Vein endothelial cell (primary cell): Measurements from ENCODE around the gene IRF6. TPM values are rescaled to one million over a fixed set of nuclear protein-coding genes. Genes with fewer than 3 reads are reported as not detected.

Source experiments
- total RNA-seq: library from RNA; depleted of rRNA; stranded (reverse); fragments of >200 nt; gene quantifications from 2 replicates; pipeline ENCODE4 v1.2.3, GENCODE V29; 2012

Gene IRF6
- total RNA-seq: 2.9 and 8.8 TPM in 2 replicates

DNA sequence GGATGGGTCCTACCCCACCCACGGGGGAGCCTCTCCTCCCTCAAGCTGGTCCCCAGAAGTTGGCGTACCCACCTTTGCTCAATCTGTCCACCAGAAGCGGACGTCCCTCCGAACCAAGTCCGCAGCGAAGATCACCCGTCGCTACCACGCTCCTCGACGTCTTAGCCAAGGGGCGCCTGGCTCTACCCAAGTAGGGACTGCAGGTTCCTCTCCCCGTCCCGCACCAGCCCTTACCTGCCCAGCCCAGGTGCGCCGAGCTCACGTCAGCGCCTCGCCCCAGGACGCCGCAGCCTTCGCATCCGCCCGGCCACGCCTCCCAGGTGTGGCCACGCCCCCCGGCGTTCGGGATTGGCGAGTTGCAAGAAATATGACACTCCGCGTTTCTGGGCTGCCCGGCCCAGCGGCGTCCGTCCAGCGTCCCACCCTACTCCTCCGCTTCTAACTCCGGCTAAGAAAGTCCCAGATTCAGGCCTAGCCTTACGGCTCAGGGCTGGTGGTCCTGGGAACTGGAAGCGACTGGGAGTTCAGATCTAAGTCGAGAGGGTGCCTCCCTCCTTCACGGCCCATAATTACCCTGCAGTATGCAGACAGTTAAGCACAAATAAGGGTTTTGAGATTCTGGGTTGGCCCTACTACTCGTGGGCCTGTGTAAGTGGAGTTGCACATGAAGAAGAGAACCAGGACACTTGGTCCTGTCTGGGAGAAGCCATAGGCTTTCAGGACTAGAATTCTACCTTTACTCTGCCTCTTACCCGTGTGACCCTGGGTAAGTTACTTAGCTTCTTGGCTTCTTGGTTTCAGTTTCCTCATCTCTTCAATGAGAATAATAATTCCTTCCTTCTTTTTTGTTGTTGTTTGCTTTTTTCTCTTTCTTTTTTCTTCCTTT, at the start of gene IRF6:
TSS of gene IRF6 (minus strand) at position 268 of the 886 bp plus-strand sequence. CDS start 4,729 bp downstream, outside the sequence.

DNA sequence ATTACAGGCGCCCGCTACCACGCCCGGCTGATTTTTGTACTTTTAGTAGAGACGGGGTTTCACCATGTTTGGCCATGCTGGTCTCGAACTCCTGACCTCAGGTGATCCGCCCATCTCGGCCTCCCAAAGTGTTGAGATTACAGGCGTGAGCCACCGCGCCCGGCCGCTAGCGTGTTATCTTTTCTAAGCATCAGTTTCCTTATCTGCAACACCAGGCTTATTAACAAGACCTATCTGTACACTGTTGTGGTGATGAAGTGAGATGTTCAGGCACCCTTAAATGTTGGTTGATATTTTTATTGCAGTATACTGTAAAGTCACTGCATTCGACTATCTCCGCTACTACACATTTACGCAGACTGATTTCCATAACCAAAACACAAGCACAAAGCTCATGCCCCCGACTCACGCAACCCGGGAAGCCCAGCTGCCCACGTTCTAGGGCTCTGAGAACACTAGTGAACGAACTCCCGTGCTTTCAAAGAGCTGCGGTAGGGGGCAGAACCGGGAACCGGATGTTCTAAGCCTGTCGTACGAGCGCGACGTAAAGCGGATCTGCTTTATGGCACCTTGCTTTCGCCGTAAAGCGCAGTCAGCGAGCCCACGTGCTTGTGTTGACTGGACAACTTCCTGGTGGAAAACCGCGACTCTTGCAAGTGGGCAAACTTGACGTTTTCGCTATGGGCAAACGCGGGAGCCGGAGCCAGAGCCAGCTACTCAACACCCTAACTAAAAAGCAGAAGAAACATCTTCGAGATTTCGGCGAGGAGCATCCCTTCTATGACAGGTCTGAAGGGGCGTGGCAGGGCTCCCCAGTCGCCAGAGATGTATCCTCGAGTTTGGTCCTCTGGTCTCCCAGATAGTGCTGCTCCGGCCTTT, 21.7 kb upstream of the IRF6 start, which contains the start of gene UTP25:
TSS of gene UTP25 (plus strand) at position 589 of the 879 bp plus-strand sequence. CDS start at position 681, 92 bp downstream.

DNA sequence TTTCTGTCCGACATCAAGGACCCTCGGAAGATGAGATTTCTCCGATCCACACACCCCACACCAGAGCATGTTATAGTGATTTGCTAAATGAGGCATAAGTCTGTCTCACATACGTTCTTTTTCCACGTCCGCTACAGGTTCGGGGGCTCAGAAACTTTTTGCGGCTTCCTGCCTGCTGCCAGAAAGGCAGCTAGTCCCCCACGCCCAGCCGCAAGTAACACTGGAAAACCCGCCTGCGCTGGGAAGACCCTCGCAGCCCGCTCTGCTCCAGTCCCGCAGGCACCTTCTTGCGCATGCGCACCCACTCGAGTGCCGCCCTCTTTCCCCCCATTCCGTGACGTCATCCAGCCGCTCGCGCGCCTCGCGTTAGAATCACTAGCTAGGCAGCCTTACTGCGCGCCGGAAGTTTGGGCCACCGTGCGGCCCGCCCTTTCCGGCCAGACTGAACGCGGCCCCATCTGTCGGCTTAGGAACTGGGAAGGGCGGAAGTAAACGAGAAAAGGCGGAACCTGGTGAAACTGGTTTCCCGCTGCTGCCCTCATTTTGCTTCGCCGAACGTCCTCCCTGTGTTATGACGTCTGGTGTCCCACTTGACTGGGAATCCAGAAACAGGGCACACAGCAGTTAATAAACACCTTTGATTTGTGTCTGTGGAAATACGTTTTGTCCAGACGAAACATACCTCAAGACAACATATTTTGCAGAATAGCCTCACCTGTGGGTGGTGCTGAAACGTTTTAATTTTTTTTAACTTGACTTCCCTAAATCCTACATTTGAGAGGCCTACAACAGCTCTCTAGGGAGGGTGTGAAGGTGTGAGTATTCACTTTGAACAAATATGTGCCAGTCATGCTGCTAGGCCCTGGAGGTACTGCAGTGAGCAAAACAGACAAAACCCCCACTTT, 21.4 kb downstream of the IRF6 start, which contains the start of gene C1orf74:
TSS of gene C1orf74 (minus strand) at position 295 of the 905 bp plus-strand sequence. CDS start 925 bp downstream, outside the sequence.

DNA sequence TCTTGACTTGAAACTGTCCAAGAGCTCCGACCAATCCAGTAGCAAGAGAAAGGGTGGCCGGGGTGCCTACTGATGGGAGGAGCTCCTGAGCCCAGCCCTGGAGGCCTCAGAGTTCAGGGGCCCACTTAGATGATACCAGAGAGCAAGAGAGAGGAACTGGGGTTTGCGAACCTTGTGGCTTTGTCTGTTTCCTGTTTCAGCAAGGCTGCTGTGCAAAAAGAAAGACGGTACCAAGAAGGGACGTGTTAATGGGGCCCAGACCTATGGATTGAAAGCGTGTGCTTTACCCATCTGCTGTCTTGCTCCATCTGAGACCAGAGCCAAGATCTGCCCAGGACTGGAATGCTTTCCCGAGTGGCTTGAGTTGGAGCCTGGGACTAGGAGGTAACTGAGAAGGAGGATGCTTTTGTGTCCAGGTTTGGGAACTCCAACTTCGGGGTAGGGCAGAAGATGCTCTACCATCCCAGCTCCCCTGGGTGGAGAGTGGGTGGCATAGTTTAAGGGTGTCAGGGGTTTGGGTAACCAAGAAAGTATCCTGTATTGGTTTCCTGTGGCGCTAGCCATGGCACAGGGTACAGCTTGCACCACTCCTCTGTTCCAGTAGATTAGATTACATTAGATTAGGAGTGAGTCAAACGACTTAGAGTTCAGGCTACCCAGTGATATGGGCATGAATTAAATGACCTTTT, 49.9 kb downstream of the IRF6 start, which contains the start of gene TRAF3IP3:
TSS of gene TRAF3IP3 (plus strand) at position 128 of the 689 bp plus-strand sequence. CDS start 3,987 bp downstream, outside the sequence.

Other genes starting within 250 kb of the IRF6 start
- not detected in 2 replicates for gene CAMK1G, start 222.4 kb downstream of the IRF6 start, total RNA-seq
- gene LAMB3, start 153.7 kb downstream of the IRF6 start, total RNA-seq: 3.8 and 7.8 TPM in 2 replicates
- gene G0S2, start 130.7 kb downstream of the IRF6 start, total RNA-seq: 0.57 and 4.6 TPM in 2 replicates
- gene HSD11B1, start 101.3 kb downstream of the IRF6 start, total RNA-seq: not detected in 2 replicates
- gene TRAF3IP3, start 50.1 kb downstream of the IRF6 start, total RNA-seq: not detected in 2 replicates
- 3.0 and 3.3 TPM in 2 replicates for gene C1orf74, start 21.6 kb downstream of the IRF6 start, total RNA-seq
- gene UTP25, start 21.8 kb upstream of the IRF6 start, total RNA-seq: 13.1 and 14.5 TPM in 2 replicates
- under 0.01 and 0.48 TPM in 2 replicates for gene SYT14, start 132.1 kb upstream of the IRF6 start, total RNA-seq